ENCODE measurements around the gene MYBBP1A. TPM values are rescaled to one million over a fixed set of nuclear protein-coding genes. Genes with fewer than 3 reads are reported as not detected.

Gene MYBBP1A
- total RNA-seq, 4 donors from 2014 or later = 32.4 to 70.0 (median 54.4) TPM

DNA sequence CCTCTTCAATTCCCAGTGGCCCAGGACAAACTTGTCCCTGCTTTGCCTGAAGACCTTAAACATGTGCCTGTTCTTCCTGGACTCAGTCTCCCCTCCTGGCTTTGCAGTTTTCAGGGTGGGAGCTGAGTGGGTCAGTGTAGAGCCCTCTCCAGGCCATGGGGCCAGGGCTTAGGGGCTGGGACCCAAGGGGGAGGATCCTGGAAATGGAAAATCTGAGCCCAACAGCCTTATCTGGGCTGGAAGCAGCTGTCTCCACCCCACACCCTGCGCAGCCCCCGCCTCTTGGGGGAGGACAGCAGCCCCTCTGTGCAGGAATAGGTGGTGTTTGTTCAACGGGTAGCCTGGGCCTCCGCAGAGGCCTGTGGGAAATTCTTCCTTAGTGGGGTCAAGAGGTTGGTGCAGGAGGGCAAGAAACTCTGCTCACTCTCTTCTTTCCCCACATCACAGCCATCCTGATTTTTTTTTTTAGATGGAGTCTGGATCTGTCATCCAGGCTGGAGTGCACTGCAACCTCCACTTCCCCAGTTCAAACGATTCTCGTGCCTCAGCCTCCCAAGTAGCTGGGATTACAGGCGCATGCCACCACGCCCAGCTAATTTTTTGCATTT, 22.3 kb upstream of the MYBBP1A start:
- DNase-seq = no peak
- intact Hi-C loops (cut with DNase I) = no loop called here
- WGBS, 2 donors = 63 to 91% methylated on average over 5 to 6 of the region's 8 CpGs

DNA sequence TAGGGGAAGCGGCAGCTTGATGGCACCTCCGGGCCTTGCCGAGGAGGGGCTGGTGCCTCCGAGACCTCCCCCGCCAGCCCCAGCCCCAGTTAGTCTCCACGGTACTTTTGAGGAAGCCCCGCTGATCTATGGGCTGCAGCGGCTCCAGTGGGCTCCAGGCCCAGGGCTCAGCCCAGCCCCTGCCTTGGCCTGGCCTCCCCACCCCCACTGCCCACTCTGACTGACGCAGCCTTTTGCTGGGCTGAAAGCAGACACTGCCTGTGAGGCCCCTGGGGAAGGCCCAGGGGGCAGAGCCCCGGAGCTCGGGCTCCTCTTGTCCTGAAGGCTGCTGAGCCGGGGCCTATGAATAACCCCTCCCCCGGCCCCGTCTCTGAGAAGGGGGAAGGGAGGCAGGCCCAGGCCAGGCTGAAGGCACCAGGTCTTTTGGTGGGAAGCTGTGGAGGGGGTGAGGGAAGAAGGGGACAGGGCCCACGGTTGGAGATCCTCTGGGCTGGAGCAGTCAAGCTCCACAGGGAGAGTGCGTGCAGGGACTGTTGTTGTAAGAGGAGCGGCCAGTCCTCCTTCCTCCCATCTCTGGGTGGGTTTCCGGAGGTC, 21.6 kb upstream of the MYBBP1A start:
- H3K27me3 ChIP-seq = peaks cover 0 to 14% (median 0%) of the 10 kb centered on the region in 4 donors
- intact Hi-C loops (cut with DNase I) = no loop called here
- H3K9me3 ChIP-seq = no peaks in the 10 kb centered on the region
- H3K4me1 ChIP-seq = peaks cover 0 to 15% (median 0%) of the 10 kb centered on the region in 3 donors
- no peak for TF ChIP-seq POLR2A (IDR thresholded peaks at IDR 0.05)
- TF ChIP-seq, protein P1, sequence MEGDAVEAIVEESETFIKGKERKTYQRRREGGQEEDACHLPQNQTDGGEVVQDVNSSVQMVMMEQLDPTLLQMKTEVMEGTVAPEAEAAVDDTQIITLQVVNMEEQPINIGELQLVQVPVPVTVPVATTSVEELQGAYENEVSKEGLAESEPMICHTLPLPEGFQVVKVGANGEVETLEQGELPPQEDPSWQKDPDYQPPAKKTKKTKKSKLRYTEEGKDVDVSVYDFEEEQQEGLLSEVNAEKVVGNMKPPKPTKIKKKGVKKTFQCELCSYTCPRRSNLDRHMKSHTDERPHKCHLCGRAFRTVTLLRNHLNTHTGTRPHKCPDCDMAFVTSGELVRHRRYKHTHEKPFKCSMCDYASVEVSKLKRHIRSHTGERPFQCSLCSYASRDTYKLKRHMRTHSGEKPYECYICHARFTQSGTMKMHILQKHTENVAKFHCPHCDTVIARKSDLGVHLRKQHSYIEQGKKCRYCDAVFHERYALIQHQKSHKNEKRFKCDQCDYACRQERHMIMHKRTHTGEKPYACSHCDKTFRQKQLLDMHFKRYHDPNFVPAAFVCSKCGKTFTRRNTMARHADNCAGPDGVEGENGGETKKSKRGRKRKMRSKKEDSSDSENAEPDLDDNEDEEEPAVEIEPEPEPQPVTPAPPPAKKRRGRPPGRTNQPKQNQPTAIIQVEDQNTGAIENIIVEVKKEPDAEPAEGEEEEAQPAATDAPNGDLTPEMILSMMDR (IDR thresholded peaks at IDR 0.05) = no peak
- DNase-seq = no peak
- WGBS, 2 donors = 86 to 92% methylated on average over 5 to 6 of the region's 18 CpGs
- no peak overlapping the region for H3K27ac ChIP-seq
- H3K4me3 ChIP-seq = no peak overlapping the region
- no peaks in the 10 kb centered on the region for H3K36me3 ChIP-seq

More for the DNA sequence above, 22.3 kb upstream of the MYBBP1A start:
- Histone ChIP-seq H3K27me3 (peaks cover 0 to 21% (median 0%) of the 10 kb centered on the region in 4 donors), H3K4me1 (peaks cover 0 to 15% (median 0%) of the 10 kb centered on the region in 3 donors), H3K27ac (no peak overlapping the region), H3K4me3 (no peak overlapping the region), H3K36me3 (no peaks in the 10 kb centered on the region), H3K9me3 (no peaks in the 10 kb centered on the region)
- TF ChIP-seq POLR2A (IDR thresholded peaks at IDR 0.05) = no peak
- TF ChIP-seq, protein P1 (IDR thresholded peaks at IDR 0.05) = no peak

- Histone ChIP-seq H3K36me3 (no peaks in the 10 kb centered on the region), H3K4me1 (peaks cover 0 to 15% (median 0%) of the 10 kb centered on the region in 3 donors), H3K27ac (no peak overlapping the region), H3K4me3 (no peak overlapping the region), H3K27me3 (peaks cover 0 to 9% (median 0%) of the 10 kb centered on the region in 4 donors), H3K9me3 (no peaks in the 10 kb centered on the region)
- intact Hi-C loops (cut with DNase I) = no loop called here
- no peak for DNase-seq
- 62 to 69% methylated on average over 6 of the region's 6 CpGs for WGBS, 2 donors
- no peak for TF ChIP-seq POLR2A (IDR thresholded peaks at IDR 0.05)
- TF ChIP-seq, protein P1 (IDR thresholded peaks at IDR 0.05) = no peak
Observed at GRCh38 chr17:4576161-4576558, 21.0 kb upstream of the MYBBP1A start.

- Histone ChIP-seq H3K4me3 (no peak overlapping the region), H3K36me3 (no peaks in the 10 kb centered on the region), H3K27me3 (no peaks in the 10 kb centered on the region), H3K27ac (no peak overlapping the region), H3K4me1 (peaks cover 0 to 10% (median 0%) of the 10 kb centered on the region in 3 donors), H3K9me3 (no peaks in the 10 kb centered on the region)
- DNase-seq = no peak
- 90 to 95% methylated on average over 3 to 8 of the region's 9 CpGs for WGBS, 2 donors
- TF ChIP-seq, protein P1 (IDR thresholded peaks at IDR 0.05) = no peak
- no peak for TF ChIP-seq POLR2A (IDR thresholded peaks at IDR 0.05)
- intact Hi-C loops (cut with DNase I) = no loop called here
Observed at GRCh38 chr17:4574448-4575045, 19.4 kb upstream of the MYBBP1A start.

DNA sequence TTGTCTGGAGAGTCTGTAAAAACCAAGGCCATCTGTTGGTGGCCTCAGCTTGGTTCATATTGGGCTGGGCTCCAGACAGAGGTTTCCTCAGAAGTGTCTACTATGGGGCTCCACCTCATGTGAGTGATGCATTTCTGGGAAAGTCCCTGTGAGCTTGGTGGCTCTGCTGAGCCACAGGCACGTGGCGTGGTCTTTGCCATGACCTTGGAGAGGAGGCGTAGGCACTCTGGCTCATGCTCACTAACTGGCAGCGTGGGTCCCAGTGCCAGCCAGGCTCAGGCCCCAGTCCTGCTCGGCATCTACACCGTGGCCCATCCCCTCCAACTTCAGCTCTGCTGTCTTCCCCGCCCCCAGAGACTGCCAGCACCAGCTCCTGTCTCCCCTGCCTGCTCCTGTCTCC, 18.5 kb upstream of the MYBBP1A start:
- H3K27ac ChIP-seq = no peak overlapping the region
- intact Hi-C loops (cut with DNase I) = no loop called here
- no peaks in the 10 kb centered on the region for H3K27me3 ChIP-seq
- peaks cover 0 to 5% (median 0%) of the 10 kb centered on the region in 3 donors for H3K4me1 ChIP-seq
- DNase-seq = no peak
- TF ChIP-seq, protein P1 (IDR thresholded peaks at IDR 0.05) = no peak
- TF ChIP-seq POLR2A (IDR thresholded peaks at IDR 0.05) = no peak
- H3K36me3 ChIP-seq = no peaks in the 10 kb centered on the region
- no peak overlapping the region for H3K4me3 ChIP-seq
- H3K9me3 ChIP-seq = no peaks in the 10 kb centered on the region
- WGBS, 2 donors = 33 to 50% methylated on average over 4 to 7 of the region's 7 CpGs
